GM21825 (cell line): ENCODE measurements around the gene SLC38A1.
"Not testable (repeated sequence)": the region's sequence is repeated elsewhere in the genome, so short reads cannot be mapped to it uniquely, and the experiment has no call there.

Source experiments
- ATAC-seq: cut with Tn5 transposase; IDR thresholded peaks from one replicate; pipeline ENCODE4 v1.9.1; 2021; ENCODE audit warnings: mild to moderate bottlenecking, moderate library complexity; ENCODE audit not compliant: unreplicated experiment

The SLC38A1 gene

DNA sequence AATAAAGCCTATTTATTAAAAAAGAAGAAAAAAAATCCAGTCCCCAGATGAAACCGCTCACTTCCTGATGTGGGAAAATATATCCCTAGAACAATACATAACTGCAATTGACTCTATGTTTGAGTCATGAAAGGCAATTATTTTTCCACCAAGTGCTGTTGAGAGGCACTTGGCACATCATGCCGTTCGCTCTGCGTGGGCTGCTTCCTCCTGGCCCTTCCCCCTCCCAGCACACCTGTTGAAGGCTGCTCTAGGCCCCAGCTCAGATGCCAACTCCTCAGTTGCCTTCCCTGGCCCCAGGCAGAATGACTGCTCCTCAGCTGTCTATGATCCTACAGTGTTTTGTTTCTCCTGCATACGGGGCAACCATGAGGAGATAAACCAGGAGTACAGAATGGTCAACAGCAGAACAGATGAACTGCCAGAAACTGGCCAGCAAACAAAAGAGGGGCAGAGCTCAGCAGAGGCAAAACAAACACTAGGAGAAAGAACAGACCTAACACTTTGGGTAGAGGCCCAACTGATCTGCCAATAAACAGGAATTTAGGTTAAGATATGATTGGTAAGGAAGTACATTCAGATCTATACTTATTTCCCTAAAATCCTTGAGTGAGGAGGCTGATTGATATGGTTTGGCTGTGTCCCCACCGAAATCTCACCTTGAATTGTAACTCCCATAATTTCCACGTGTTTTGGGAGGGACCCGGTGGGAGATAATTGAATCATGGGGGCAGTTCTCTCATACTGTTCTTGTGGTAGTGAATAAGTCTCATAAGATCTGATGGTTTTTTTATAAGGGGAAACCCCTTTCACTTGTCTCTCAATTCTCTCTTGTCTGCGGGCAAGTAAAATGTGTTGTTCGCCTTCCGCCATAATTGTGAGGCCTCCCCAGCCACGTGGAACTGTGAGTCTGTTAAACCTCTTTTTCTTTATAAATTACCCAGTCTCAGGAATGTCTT is 58.6 kb downstream of the SLC38A1 start:
- peak; percentile 68 for ATAC-seq

DNA sequence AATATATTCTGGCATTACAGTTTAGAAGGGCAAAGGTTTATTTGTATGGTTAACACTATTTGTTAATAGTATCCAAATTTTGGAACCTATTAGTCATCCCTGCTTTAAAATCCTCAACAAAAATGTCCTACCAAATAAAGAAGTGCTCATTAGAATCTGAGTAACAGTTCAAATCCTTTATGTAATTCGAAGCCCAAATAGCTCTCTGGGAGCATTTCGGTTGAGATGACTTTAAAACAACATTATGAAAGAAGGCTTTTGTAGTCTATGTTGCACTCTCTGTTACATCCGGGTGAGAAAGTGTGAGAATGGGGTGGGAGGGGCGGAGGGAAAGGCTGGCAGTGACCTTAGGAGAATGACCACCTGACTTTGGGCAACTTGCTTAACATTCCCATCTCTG is 59.7 kb downstream of the SLC38A1 start:
- no peak for ATAC-seq

DNA sequence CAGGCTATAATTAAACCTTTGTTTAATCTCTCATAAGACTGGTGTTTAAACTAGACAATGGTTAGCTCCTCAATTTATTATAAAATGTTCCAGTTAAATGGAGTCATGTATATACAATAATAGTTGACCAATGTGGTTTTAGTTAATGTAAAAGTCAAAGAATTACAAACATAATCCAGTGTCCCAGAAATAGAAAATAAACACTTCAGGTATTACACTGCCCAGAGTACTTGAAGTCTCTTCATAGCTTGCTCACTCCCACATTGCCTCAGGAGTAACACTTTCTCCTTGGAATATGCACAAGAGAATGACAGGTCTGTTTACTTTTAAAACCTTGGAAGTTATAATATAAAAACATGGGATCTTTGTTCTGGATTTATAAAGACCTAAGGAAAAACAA is 60.5 kb downstream of the SLC38A1 start:
- no peak for ATAC-seq

DNA sequence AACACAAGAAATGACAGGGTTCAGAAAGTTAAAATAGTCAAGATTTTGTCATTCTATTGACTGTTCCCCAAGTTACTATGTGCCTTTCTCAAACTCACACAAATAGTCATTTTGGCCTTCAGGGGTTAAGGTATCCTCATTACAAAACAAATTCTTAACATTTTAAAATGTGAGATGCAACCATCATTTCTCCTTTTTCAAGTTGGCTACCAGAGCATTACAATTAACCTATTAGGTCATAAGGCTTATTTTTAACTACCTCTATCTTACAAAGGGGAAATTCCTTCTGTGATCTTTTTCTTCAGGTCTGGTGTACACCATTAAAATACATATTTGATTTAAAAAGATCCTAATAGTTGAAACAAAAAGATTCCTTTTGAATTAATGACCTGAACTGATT is 61.2 kb downstream of the SLC38A1 start:
- no peak for ATAC-seq

DNA sequence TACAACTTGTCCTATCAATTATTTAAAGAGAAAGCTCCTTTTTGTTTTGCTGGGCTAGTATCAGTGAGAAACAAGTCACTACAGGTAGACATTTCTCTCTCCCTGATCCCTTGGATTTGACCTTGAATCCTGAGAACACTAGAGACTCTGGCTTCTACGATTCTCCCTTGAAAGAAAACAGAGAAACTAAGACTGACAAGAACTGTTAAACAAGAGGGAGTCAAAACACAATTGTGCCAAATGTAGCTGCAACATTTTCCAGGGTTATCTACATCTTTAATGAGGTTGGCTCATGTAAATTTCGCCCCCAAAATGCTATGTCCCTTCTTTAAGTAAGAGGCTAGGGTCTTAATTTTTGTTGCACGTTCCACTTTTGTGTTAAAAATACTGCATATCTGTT is 62.4 kb downstream of the SLC38A1 start:
- no peak for ATAC-seq

DNA sequence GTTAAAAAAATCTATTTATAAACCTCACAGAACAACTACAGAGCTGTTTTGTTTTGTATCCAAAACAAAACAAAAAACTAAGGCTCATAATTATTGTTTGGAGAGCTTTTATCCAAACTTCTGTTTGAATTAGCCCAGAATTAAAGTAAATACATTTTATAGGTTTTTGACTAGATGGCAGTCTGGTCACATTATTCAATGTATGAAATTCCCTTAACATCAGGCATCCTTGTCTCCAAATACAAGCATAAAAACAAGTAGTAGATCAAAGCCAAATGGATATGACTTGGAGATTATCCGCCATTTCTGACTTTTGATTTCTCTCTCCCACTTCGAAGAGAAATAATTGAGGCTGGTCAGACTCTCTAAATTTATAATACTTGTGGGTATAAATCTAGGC is 63.5 kb downstream of the SLC38A1 start:
- ATAC-seq: no peak

DNA sequence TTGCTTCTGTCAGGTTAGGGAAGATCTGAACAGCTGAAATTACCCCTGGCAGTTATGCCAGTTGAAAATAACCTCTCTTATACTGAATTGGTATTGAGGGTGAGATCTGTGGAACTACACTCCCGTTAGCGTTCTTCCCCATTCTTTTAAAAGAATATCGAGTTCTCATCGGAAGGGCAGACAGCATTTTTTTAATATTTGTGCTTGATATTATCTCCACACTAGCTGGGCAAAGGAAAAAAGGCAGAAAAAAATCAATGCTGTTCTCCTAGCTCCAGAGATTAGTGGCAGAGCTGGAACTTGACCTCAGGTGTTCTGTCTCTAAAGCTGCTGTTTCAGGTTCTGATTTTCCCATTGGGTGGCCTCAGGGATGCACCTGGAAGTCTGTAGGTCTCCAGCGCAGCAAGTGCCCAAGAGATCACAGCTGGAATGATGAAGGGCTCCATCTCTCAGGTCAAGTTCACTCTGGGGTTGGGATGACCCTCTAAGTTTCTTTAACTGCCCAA is 67.5 kb downstream of the SLC38A1 start:
- no peak for ATAC-seq

DNA sequence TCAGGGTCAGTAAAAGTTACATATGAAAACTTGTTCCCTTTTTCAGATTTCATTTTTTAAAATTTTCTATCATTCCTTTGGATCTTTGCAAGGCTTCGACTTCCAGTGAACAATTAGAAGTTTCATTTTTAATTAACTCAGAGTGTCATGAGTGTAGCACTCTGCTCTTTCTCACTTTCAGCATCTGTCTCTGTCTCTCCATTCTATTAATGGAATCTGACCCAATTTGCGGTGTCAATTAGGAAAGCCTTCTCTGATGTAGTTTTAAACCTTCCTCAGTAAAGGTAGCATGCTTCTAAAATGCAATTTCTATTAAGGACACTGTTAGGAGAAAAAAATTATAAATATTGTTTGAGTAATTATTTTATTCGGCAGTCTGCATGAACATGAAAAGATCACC is 68.3 kb downstream of the SLC38A1 start:
- no peak for ATAC-seq

DNA sequence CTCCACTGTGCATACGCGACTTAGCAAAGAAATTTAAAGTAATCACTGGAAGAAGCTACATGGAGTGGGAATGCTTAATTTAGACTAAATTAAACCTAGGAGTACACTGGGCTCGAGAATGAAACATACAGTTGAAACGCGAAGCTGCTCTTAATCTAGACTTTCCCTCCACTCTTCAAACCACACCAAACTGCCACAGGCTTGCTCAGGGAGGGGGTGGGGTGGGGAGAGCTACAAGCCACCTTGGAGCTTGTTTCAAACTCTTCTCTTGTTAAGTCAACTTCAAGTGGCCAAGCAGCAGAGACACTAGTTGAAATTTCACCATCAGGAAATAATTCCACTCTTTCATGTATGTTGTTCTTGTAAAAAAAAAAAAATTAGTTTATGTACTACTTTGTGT is 69.9 kb downstream of the SLC38A1 start:
- ATAC-seq: no peak

DNA sequence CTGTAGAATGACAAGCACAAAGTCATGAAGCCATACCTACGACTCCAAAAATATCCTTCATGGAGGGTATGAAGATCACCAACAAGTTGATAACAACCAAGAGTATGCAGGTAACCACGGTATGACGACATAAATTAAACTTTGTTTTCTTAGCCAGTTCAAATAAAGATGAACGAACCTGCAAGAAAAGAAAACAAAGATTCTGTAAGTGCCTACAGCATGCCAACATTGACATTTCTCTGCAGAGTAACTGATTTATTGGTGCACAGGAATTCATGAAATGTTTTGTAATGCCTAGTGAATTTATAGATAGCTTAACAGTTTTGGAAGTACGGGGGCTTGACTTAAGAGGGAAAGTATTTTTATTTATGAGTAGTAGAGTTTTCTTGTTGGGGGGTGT is 71.0 kb downstream of the SLC38A1 start:
- ATAC-seq: no peak

DNA sequence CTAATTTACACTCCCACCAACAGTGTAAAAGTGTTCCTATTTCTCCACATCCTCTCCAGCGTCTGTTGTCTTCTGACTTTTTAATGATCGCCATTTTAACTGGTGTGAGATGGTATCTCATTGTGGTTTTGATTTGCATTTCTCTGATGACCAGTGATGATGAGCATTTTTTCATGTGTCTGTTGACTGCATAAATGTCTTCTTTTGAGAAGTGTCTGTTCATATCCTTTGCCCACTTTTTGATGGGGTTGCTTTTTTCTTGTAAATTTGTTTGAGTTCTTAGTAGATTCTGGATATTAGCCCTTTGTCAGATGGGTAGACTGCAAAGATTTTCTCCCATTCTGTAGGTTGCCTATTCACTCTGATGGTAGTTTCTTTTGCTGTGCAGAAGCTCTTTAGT is 78.3 kb downstream of the SLC38A1 start:
- not testable (repeated sequence) for ATAC-seq

DNA sequence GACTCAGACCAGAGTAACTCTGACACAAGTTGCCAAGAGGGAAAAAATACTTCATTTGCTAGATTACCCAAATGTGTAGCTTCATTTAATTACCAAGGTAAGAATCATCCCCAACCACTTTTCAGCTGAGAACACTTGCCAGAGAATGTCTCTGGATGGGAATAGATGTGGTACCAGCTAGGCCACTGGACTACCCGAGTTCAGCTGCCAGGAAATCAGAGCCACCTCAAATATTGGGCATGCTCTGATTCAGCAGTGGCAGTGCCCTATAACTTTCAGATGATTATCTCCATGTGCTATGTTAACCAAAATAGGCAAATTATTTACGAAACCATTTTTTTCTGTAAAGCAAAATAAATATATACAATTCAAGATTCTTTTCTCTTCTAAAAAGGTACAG is 80.7 kb downstream of the SLC38A1 start:
- no peak for ATAC-seq

DNA sequence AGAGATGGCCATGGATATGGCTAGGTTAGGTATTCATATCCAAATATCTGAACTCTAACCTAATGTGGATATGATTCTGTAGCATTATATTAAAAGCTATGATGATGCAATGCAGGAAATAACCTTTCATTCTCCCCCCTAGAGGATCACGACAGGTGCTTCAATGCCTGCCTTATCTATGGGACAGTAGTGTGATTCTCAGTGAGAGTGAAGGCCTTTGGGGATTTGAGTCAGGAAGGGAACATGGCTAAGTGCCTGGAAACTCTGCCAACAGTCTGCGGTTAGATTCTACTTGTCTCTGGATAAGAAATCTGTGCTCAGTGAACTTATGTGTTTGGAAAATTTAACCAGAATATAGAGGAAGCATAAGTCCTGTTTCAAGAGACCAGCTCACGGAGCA is 81.8 kb downstream of the SLC38A1 start:
- ATAC-seq: no peak

DNA sequence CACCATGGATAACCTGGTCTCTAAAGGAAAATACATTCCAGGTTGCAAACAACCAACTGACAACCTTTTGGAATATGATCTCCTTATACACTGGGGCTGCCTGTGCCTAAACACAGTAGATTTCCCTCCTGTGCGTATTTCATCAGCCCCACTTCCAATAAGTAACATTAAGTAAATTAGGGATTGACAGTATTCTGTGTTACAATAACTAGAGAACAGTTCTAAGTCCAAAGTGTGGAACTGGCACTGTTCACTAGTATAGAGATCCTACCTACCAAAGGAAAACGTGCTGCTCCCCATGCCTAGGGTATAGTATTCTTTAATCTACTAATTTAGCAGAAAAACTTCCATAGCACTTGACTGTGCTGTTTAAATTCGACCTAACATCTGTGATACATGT is 82.8 kb downstream of the SLC38A1 start:
- no peak for ATAC-seq

DNA sequence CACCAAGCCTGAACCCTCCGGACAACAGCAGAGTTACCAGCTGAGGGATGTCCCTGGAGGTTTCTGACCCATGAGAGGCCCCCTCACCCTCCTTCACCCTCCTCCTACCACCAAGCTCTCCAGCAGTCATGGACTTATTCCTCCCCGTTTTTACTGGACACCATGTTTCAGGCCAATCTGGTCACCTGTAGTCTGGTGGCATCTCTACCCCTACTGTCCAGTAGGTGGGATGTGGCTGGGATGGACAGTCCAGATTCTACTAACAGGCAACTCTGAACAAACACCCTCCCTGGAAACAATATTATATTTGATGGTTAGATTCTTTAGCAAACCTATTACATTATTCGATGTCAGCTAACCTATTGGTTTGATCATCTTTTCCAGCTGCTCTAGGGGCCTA is 83.2 kb downstream of the SLC38A1 start:
- ATAC-seq: no peak

DNA sequence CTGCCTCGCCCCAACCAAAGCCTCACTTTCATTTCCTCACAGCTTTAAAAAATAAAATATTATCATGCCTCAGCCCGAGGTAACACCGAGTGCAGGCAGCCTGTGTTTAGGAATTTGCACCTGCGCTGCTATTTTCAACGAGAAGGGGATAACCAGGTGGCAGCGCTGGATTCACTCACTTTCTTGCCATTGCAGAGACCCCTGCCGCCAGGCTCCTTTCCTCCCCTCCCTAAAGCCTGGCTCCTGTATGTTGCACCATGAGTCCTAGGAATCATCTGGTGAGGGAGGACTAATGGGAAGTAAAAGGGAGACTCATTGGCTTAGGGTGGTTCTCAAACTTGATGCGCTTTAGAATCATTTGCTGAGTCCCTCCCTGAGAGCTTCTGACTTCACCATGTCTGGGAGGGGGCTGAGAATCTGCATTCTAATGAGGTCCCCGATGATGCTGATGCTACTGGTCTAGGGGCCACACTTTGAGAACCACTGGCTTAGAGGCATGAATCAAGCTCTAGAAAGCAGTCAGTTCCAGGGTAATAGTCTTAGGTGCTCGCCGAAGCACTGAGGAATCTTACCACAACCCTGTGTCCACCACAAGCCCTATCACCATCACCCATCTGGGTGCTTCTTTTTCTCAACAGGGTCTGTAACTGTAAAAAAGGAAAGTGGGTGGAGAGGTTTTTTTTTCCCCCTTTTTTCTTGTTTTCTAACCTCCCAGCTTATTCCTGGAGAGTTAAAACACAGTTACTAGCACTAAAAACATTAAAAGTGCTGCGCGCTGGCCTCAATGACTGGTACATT is 83.8 kb downstream of the SLC38A1 start:
- no peak for ATAC-seq

DNA sequence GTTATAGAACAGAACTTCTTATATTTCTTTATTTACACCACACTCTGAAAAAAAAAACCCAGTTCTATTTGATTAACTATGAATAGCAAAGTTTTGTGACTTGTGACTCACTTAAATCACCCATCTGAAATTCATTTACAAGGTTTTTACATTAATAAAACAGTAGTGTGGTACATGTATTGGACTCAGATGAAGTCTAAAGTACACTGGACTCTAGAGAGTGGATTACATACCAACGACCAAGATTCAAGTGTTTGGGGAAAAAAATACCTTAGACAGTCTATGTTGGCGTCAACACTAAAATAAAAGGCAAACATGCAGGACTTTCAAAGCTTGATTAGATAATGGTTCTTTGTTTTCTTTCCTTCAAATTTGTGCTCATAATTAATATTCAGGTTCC is 85.7 kb downstream of the SLC38A1 start:
- ATAC-seq: no peak

DNA sequence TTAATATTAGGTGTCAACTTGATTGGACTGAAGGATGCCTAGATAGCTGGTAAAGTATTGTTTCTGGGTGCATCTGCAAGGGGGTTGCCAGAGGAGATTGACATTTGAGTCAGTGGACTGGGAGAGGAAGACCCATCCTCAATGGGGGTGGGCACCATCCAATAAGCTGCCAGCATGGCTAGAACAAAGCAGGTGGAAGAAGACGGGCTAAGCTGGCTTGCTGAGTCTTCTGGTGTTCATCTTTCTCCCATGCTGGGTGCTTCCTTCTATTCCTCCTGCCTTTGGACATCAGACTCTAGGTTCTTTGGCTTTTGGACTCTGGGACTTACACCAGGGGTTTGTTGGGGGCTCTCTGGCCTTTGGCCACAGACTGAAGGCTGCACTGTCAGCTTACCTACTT is 87.4 kb downstream of the SLC38A1 start:
- no peak for ATAC-seq

DNA sequence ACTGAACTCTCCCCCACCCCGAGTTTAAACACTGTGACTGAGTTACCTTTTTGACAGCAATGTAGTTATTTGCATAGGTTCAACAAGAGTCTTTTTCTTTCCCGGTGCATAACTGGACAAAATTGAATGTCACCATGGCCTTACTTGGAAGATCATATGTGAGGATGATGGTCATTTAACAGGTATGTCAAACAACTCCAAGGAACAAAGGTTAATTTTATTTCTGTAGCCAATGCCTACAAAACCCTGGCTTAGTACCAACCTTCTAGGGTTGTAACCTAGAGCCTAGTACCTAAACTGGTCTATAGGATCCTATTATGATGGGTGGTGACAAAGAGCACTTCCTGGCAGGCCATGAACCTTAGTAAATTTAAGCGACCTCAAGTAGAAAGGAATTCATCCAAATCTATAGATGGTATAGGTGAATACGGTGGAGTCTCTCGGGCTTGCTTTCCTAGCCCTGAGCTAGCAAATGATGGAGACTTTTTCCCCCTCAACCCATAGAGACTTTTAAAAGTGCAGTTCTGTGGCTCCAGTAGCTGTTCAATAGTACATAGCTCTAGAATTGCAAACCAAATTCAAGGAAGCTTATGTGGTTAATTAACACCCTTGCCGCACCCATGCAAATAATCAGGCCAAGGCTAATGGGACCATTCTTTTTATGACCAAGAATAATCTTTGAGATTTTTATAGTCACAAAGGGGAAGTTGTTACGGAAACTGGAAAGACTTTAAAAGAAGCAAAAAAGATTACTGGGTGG is 89.0 kb downstream of the SLC38A1 start:
- ATAC-seq: peak; percentile 56

DNA sequence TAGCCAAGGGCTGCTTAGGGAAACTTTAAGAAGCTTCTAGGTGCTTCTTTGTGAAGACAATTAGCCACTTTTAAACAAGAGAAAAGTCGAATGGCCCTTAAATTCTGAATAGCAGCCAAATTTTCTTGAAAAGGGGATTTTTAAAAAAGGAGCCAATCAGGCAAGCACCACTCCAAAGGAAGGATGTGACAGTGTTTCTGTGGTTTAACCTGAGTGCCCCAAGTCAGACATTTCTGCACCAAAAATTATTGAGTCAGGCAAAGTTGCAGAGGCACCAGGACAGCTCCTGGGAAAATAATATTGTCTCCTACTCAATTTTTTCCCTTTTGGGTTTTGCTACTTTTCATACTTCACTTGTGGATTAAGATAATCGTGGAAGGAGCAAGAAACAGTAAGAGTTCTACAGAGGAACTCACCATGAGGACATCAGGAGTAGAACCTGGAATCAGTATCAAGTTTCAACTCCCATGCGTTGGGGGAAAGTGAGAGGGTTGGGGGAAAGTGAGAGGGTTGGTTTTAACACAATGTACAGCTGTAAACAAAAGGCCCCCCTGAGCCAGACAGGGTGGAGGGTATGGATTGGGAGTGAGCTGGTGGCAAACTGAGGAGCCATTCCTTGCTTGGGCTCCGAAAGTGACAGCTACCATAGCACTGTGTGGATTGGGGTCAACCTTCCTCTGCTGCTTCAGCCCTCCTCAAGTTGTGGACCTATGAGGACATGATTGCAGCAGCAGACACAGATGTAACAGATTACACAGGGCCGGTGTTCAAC is 90.8 kb downstream of the SLC38A1 start:
- peak; percentile 31 for ATAC-seq
